H9 (cell line): ENCODE results near the gene ZNF880. TPM values are rescaled to one million over a fixed set of nuclear protein-coding genes. Genes with fewer than 3 reads are reported as not detected.

Experiments used
- DNase-seq: peaks from one replicate; pipeline ENCODE4 v3.0.0-alpha.2; 2017
- H2AFZ ChIP-seq: one replicate; pipeline ENCODE4 v1.6.1; 2013; ENCODE audit warnings: mild to moderate bottlenecking, low read length, control low read depth, moderate library complexity
- H2AK5ac ChIP-seq: 2 replicates; pipeline ENCODE4 v1.6.1; 2013; ENCODE audit warnings: low read length, control low read depth, mixed read lengths; ENCODE audit not compliant: insufficient read length
- H2BK120ac ChIP-seq: one replicate; pipeline ENCODE4 v1.6.1; 2013; ENCODE audit warnings: low read depth, mild to moderate bottlenecking, low read length, control low read depth, inconsistent platforms; ENCODE audit not compliant: poor library complexity, severe bottlenecking
- H2BK12ac ChIP-seq: 2 replicates; pipeline ENCODE4 v1.6.1; 2013; ENCODE audit warnings: low read length, control low read depth, mixed read lengths, low read depth; ENCODE audit not compliant: insufficient read length
- H2BK15ac ChIP-seq: 2 replicates; pipeline ENCODE4 v1.6.1; 2013; ENCODE audit warnings: low read depth, low read length, control low read depth
- H2BK20ac ChIP-seq: one replicate; pipeline ENCODE4 v1.6.1; 2013; ENCODE audit warnings: low read depth, mild to moderate bottlenecking, low read length, control low read depth, inconsistent platforms; ENCODE audit not compliant: poor library complexity, severe bottlenecking
- H2BK5ac ChIP-seq: 2 replicates; pipeline ENCODE4 v1.6.1; 2013; ENCODE audit warnings: low read length, control low read depth, mixed read lengths; ENCODE audit not compliant: insufficient read length
- H3K14ac ChIP-seq: 2 replicates; pipeline ENCODE4 v1.6.1; 2013; ENCODE audit warnings: low read length, control low read depth; ENCODE audit not compliant: insufficient read depth
- H3K18ac ChIP-seq: 2 replicates; pipeline ENCODE4 v1.6.1; 2013; ENCODE audit warnings: low read depth, mild to moderate bottlenecking, mixed read lengths, low read length, control low read depth; ENCODE audit not compliant: insufficient read length
- H3K23ac ChIP-seq: 2 replicates; pipeline ENCODE4 v1.6.1; 2013; ENCODE audit warnings: low read length, control low read depth, mixed read lengths, low read depth; ENCODE audit not compliant: insufficient read length
- H3K23me2 ChIP-seq: 2 replicates; pipeline ENCODE4 v1.6.1; 2013; ENCODE audit warnings: low read depth, mild to moderate bottlenecking, mixed read lengths, low read length, control low read depth; ENCODE audit not compliant: insufficient read length, poor library complexity, severe bottlenecking
- H3K27ac ChIP-seq: 2 replicates; pipeline ENCODE4 v1.5.1; 2013; ENCODE audit warnings: low read length, control low read depth, mixed read lengths, low read depth; ENCODE audit not compliant: insufficient read length
- H3K27me3 ChIP-seq: 2 replicates; pipeline ENCODE4 v1.6.1; 2013; ENCODE audit warnings: low read length, control low read depth, inconsistent platforms; ENCODE audit not compliant: insufficient read depth
- H3K4ac ChIP-seq: 2 replicates; pipeline ENCODE4 v1.6.1; 2013; ENCODE audit warnings: low read depth, mild to moderate bottlenecking, control low read depth, inconsistent platforms, low read length, moderate library complexity
- H3K4me1 ChIP-seq: 2 replicates; pipeline ENCODE4 v1.6.1; 2013; ENCODE audit warnings: low read length, control low read depth, inconsistent platforms; ENCODE audit not compliant: insufficient read depth
- H3K4me2 ChIP-seq: 2 replicates; pipeline ENCODE4 v1.6.1; 2013; ENCODE audit warnings: low read length, control low read depth, mixed read lengths; ENCODE audit not compliant: insufficient read length, insufficient read depth
- H3K56ac ChIP-seq: 2 replicates; pipeline ENCODE4 v1.6.1; 2013; ENCODE audit warnings: low read depth, mild to moderate bottlenecking, mixed read lengths, low read length, control low read depth; ENCODE audit not compliant: insufficient read length
- H3K79me1 ChIP-seq: 2 replicates; pipeline ENCODE4 v1.6.1; 2013; ENCODE audit warnings: low read depth, mild to moderate bottlenecking, moderate library complexity, low read length, control low read depth, inconsistent platforms; ENCODE audit not compliant: insufficient read depth, poor library complexity, severe bottlenecking
- H3K79me2 ChIP-seq: 2 replicates; pipeline ENCODE4 v1.6.1; 2013; ENCODE audit warnings: low read length, control low read depth, inconsistent platforms; ENCODE audit not compliant: insufficient read depth
- H3K9ac ChIP-seq: 2 replicates; pipeline ENCODE4 v1.6.1; 2013; ENCODE audit warnings: low read length, control low read depth, mixed read lengths; ENCODE audit not compliant: insufficient read length; ENCODE audit errors: extremely low read depth
- H3K9me3 ChIP-seq: one replicate; pipeline ENCODE4 v1.6.1; 2013; ENCODE audit warnings: low read depth, low read length, inconsistent platforms; ENCODE audit not compliant: control insufficient read depth
- H3T11ph ChIP-seq: one replicate; pipeline ENCODE4 v1.6.1; 2013; ENCODE audit warnings: mild to moderate bottlenecking, low read length, control low read depth, inconsistent platforms
- H4K20me1 ChIP-seq: one replicate; pipeline ENCODE4 v1.6.1; 2013; ENCODE audit not compliant: control insufficient read depth, insufficient read length, insufficient read depth
- H4K5ac ChIP-seq: 2 replicates; pipeline ENCODE4 v1.6.1; 2013; ENCODE audit warnings: low read depth, mild to moderate bottlenecking, mixed read lengths, low read length, control low read depth; ENCODE audit not compliant: insufficient read length
- H4K8ac ChIP-seq: replicated peaks from 2 replicates; pipeline ENCODE4 v1.6.1; 2013; ENCODE audit warnings: low read length, control low read depth, mixed read lengths, low read depth; ENCODE audit not compliant: insufficient read length
- H4K91ac ChIP-seq: 2 replicates; pipeline ENCODE4 v1.6.1; 2013; ENCODE audit warnings: low read depth, mild to moderate bottlenecking, moderate library complexity, mixed read lengths, low read length, control low read depth; ENCODE audit not compliant: insufficient read length
- H3K27ac Mint-ChIP-seq, 3 experiments: 2 replicates in 2 of 3; 3 replicates in 1 of 3; pipeline ENCODE4 v1.8.0; 2020 to 2021; ENCODE audit warnings: mixed read lengths in 3 of 3, mild to moderate bottlenecking in 1 of 3, moderate library complexity in 1 of 3
- H3K27me3 Mint-ChIP-seq: 2 replicates; pipeline ENCODE4 v1.8.0; 2021; ENCODE audit warnings: low read depth, mild to moderate bottlenecking, moderate library complexity, mixed read lengths
- H3K36me3 Mint-ChIP-seq, 3 experiments: 2 replicates in 2 of 3; 3 replicates in 1 of 3; pipeline ENCODE4 v1.8.0; 2020 to 2021; ENCODE audit warnings: low read depth in 3 of 3, mixed read lengths in 3 of 3; ENCODE audit not compliant: insufficient read depth in 1 of 3
- H3K4me1 Mint-ChIP-seq, 2 experiments: 2 replicates each; pipeline ENCODE4 v1.8.0; 2020; ENCODE audit warnings: mixed read lengths in 2 of 2
- H3K4me3 Mint-ChIP-seq, 2 experiments: 2 replicates in 1 of 2; 3 replicates in 1 of 2; pipeline ENCODE4 v1.8.0; 2020 to 2021; ENCODE audit warnings: mild to moderate bottlenecking in 2 of 2, mixed read lengths in 2 of 2, moderate library complexity in 1 of 2
- H3K9me3 Mint-ChIP-seq, 2 experiments: 2 replicates in 1 of 2; 3 replicates in 1 of 2; pipeline ENCODE4 v1.8.0; 2020; ENCODE audit warnings: mild to moderate bottlenecking in 2 of 2, mixed read lengths in 2 of 2, moderate library complexity in 1 of 2
- CTCF ChIP-seq: fragments of 200-600 bp; sonication (generic); conservative IDR thresholded peaks from 3 replicates; pipeline ENCODE4 v1.8.0; 2021; ENCODE audit warnings: antibody characterized with exemption, mild to moderate bottlenecking
- WGBS: extraction: QIAGEN DNeasy Blood & Tissue Kit; methylation state at CpG from one replicate; pipeline ENCODE4 v1.1.7; 2013; ENCODE audit warnings: missing lambda C conversion rate, low lambda C conversion rate, mixed read lengths; ENCODE audit not compliant: insufficient read length; ENCODE audit errors: extremely low coverage; 5-methylcytosine and 5-hydroxymethylcytosine counted together
- total RNA-seq: library from RNA; stranded (reverse); gene quantifications from 2 replicates; pipeline ENCODE4 v1.2.1, GENCODE V29; 2021

The ZNF880 gene
- total RNA-seq, 1 experiment from 2014 or later: 1.9 TPM

GRCh38 chr19:52415711-52416110 lies 46.0 kb downstream of the ZNF880 start:
- H3K23me2 ChIP-seq: no peaks in the 10 kb centered on the region
- H3K56ac ChIP-seq: no peak overlapping the region
- no peak overlapping the region for H3K18ac ChIP-seq
- no peak overlapping the region for H2BK20ac ChIP-seq
- no peaks in the 10 kb centered on the region for H3K27me3 ChIP-seq
- H3K79me2 ChIP-seq: no peaks in the 10 kb centered on the region
- Mint-ChIP-seq H3K27ac (no peak overlapping the region), H3K4me1 (no peaks in the 10 kb centered on the region), H3K4me3 (no peak overlapping the region), H3K36me3 (peaks cover 0 to 7% (median 3%) of the 10 kb centered on the region in 3 experiments; a peak in 3 of 7 replicates), H3K27me3 (peaks cover 2% of the 10 kb centered on the region), H3K9me3 (peaks cover 86 to 91% of the 10 kb centered on the region in 2 experiments)
- no peak overlapping the region for H4K8ac ChIP-seq
- no peak overlapping the region for H3K23ac ChIP-seq
- no peak overlapping the region for H3K4ac ChIP-seq
- H4K91ac ChIP-seq: no peak overlapping the region
- H3K9ac ChIP-seq: no peak overlapping the region
- no peak overlapping the region for H2BK120ac ChIP-seq
- H3T11ph ChIP-seq: no peak overlapping the region
- no peak overlapping the region for H2AFZ ChIP-seq
- H2BK5ac ChIP-seq: no peak overlapping the region
- H3K9me3 ChIP-seq: peaks cover 50% of the 10 kb centered on the region
- H3K79me1 ChIP-seq: no peaks in the 10 kb centered on the region
- no peak overlapping the region for H3K14ac ChIP-seq
- H3K27ac ChIP-seq: no peak overlapping the region
- no peak overlapping the region for H2BK15ac ChIP-seq
- no peak overlapping the region for H2BK12ac ChIP-seq
- H4K5ac ChIP-seq: no peak overlapping the region
- no CpG with 5 or more reads among the region's 5 CpGs for WGBS
- H4K20me1 ChIP-seq: no peaks in the 10 kb centered on the region
- no peak overlapping the region for H3K4me2 ChIP-seq
- no peak for TF ChIP-seq CTCF
- DNase-seq: no peak
- H2AK5ac ChIP-seq: no peak overlapping the region
- H3K4me1 ChIP-seq: no peaks in the 10 kb centered on the region
